Choroid plexus epithelial cell (primary cell): ENCODE results near the gene MANSC4.
A peak's percentile ranks its signal among the peaks of the same experiment; 100 is the strongest.

Source experiments
- DNase-seq: peaks from one replicate; pipeline ENCODE4 v3.0.0-alpha.2; 2010; ENCODE audit warnings: low read depth
- H3K4me3 ChIP-seq: 2 replicates; pipeline ENCODE4 v1.5.1; 2011; ENCODE audit warnings: low read depth, mild to moderate bottlenecking, control low read depth, low read length, moderate library complexity
- CTCF ChIP-seq: conservative IDR thresholded peaks from 2 replicates; pipeline ENCODE4 v1.5.1; 2011; ENCODE audit warnings: low read depth, mild to moderate bottlenecking, control low read depth, inconsistent platforms, low read length, moderate library complexity

The MANSC4 gene

GRCh38 chr12:27801630-27802029 lies 21.6 kb upstream of the MANSC4 start:
- no peak overlapping the region for H3K4me3 ChIP-seq
- no peak for DNase-seq

GRCh38 chr12:27800819-27801218 lies 20.8 kb upstream of the MANSC4 start:
- no peak for TF ChIP-seq CTCF
- no peak overlapping the region for H3K4me3 ChIP-seq
- no peak for DNase-seq

More at GRCh38 chr12:27801630-27802029, 21.6 kb upstream of the MANSC4 start:
- no peak for TF ChIP-seq CTCF

GRCh38 chr12:27797301-27798025 lies 17.4 kb upstream of the MANSC4 start:
- no peak for DNase-seq
- H3K4me3 ChIP-seq = no peak overlapping the region
- no peak for TF ChIP-seq CTCF

GRCh38 chr12:27796128-27796527 lies 16.1 kb upstream of the MANSC4 start:
- TF ChIP-seq CTCF = no peak
- DNase-seq = no peak
- H3K4me3 ChIP-seq = no peak overlapping the region

GRCh38 chr12:27794818-27795584 lies 15.0 kb upstream of the MANSC4 start:
- H3K4me3 ChIP-seq = no peak overlapping the region
- no peak for TF ChIP-seq CTCF
- DNase-seq = peak; percentile 43

GRCh38 chr12:27790179-27790578 lies 10.1 kb upstream of the MANSC4 start:
- H3K4me3 ChIP-seq = no peak overlapping the region
- TF ChIP-seq CTCF = no peak
- DNase-seq = peak; percentile 21
